Stimulated activated CD4-positive, alpha-beta T cell treated with anti-CD3 and anti-CD28 coated beads, Interleukin-4, amount 100 ng/mL, for 4 hours (primary cell): ENCODE measurements around the gene PEX11B.

Source experiments
- DNase-seq, 2 experiments: peaks; one replicate each; pipeline ENCODE4 v3.0.0-alpha.2; 2020

Gene PEX11B

DNA sequence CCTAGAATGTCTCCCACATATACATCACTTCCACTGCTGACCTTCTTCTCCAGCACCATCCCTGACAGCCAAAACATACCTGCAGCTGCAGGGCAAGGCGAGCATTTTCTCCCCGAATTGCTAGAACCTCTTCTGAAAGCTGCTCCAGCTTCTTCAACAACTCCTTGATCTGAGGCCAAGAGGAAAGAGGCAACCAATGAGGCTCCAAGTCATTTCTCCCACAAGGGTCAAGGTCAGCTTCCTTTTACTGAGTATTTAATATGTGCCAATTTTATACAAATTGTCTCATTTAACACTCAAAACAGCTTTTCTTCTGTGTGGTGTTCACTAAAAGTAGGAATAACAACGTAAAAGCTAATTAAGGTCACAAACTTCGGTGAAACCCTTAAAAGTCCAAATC lies 50.3 kb downstream of the PEX11B start:
- no peak for DNase-seq

DNA sequence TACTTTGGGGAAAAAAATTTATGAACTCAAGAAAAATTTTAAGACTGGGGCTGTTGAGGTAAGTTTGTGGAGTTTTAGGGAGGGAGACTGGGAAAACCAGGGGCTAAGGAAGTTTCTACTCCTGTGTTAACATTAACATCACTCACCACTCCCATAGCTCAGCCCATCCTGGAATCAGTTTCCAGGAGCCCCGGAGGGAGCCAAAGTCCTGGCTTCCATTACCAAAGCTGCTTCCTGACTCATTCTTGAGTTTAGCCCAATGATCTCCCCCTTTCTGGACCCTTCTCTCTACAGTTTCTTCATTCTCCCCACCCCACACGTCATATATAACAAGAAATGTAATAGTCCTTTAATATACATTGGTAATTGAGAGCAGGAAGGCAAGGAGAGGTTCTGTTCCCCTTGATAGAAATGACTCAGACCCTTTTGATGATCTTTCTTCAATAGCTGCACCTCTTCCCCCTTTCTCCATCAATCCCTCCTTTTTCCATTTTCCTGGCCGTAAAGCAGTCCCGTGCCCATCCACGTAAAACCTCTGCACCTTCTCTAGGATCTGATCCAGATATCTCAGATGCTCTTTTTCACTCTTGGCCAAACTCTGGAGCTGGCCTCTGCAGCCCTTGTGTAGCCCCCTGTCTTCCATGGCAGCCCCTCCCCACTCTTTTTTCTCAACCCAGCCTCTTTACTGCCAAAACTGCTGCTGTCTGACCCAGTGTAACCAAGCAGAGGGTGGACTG lies 55.1 kb downstream of the PEX11B start:
- no peak for DNase-seq
